K562 (cell line): Measurements from ENCODE around the gene RCC2. TPM values are rescaled to one million over a fixed set of nuclear protein-coding genes. Genes with fewer than 3 reads are reported as not detected.

ENCODE experiments used
- ATAC-seq: fragments of 200-7000 bp; cut with Tn5 transposase; 3 replicates; pipeline ENCODE4 v1.9.1; 2020; ENCODE audit warnings: moderate library complexity
- BruUV-seq: library from RNA; stranded (reverse); fragments of 400-500 nt; replicated peaks from 2 replicates; lab custom pipeline; 2021; lab: Mats Ljungman, UMichigan
- CTCF ChIA-PET: fragments of 300-600 bp; formaldehyde crosslinking; extraction: SDS; loops from one replicate; lab custom pipeline; 2021; ENCODE audit warnings: low intra/inter-chr PET ratio; lab: Yijun Ruan, JAX
- POLR2A ChIA-PET: fragments of 300-600, 350-650 bp; sonication (Branson Sonifier 250); formaldehyde crosslinking; extraction: SDS; loops from one replicate; lab custom pipeline; 2021; ENCODE audit warnings: antibody characterized with exemption, inconsistent platforms; lab: Yijun Ruan, JAX
- DNase-seq, 4 experiments: peaks; one replicate each; pipeline versions ENCODE4 v3.0.0 to v3.0.0-alpha.2; 2011 to 2018; ENCODE audit warnings: low spot score in 3 of 4, mixed read lengths in 3 of 4; ENCODE audit errors: extremely low read depth in 1 of 4
- FAIRE-seq: peaks from 2 replicates; lab custom pipeline; 2011; peaks lifted over from hg19 to GRCh38; lab: Jason Lieb, UNC
- H2AFZ ChIP-seq: 2 replicates; pipeline ENCODE4 v1.6.0; 2011; ENCODE audit warnings: low read depth, low read length, control low read depth, inconsistent platforms
- H3K27ac ChIP-seq: fragments of 200-600 bp; 3 replicates; pipeline ENCODE4 v1.8.0; 2011; ENCODE audit warnings: low read depth, mild to moderate bottlenecking, control low read depth, inconsistent platforms, low read length, moderate library complexity, mixed read lengths; ENCODE audit errors: extremely low read depth
- H3K27me3 ChIP-seq, 2 experiments: fragments of 300-600 bp in 1 of 2; 2 replicates in 1 of 2; 3 replicates in 1 of 2; pipeline versions ENCODE4 v1.6.0 to v1.8.0; 2011; ENCODE audit warnings: inconsistent platforms in 2 of 2, low read length in 2 of 2, mild to moderate bottlenecking in 1 of 2, mixed read lengths in 1 of 2, moderate library complexity in 1 of 2; ENCODE audit not compliant: control insufficient read depth in 2 of 2, insufficient read depth in 2 of 2
- H3K36me3 ChIP-seq: fragments of 300-600 bp; 3 replicates; pipeline ENCODE4 v1.8.0; 2011; ENCODE audit warnings: mild to moderate bottlenecking, low read length, inconsistent platforms; ENCODE audit not compliant: control insufficient read depth, insufficient read depth
- H3K4me1 ChIP-seq, 2 experiments: fragments of 200-600 bp in 1 of 2; replicated peaks in 1 of 2; 2 replicates in 1 of 2; 3 replicates in 1 of 2; pipeline versions ENCODE4 v1.5.1 to v1.8.0; 2011; ENCODE audit warnings: inconsistent platforms in 2 of 2, low read length in 2 of 2, mild to moderate bottlenecking in 1 of 2, mixed read lengths in 1 of 2, moderate library complexity in 1 of 2; ENCODE audit not compliant: control insufficient read depth in 2 of 2, insufficient read depth in 2 of 2
- H3K4me2 ChIP-seq: 2 replicates; pipeline ENCODE4 v1.6.1; 2011; ENCODE audit warnings: low read length, control low read depth, inconsistent platforms, mixed read lengths; ENCODE audit not compliant: insufficient read depth
- H3K4me3 ChIP-seq: fragments of 200-600 bp; sonication (generic), shearing (Covaris generic); 2 replicates; pipeline ENCODE4 v1.5.1; 2016; ENCODE audit warnings: control low read depth, inconsistent platforms
- H3K79me2 ChIP-seq: fragments of 200-600 bp; 3 replicates; pipeline ENCODE4 v1.8.0; 2011; ENCODE audit warnings: low read length, inconsistent platforms; ENCODE audit not compliant: control insufficient read depth, insufficient read depth
- H3K9ac ChIP-seq, 2 experiments: 2 replicates each; pipeline versions ENCODE4 v1.6.0 to v1.6.1; 2011; ENCODE audit warnings: low read depth in 2 of 2, low read length in 2 of 2, control low read depth in 1 of 2, inconsistent platforms in 1 of 2, mild to moderate bottlenecking in 1 of 2, mixed read lengths in 1 of 2; ENCODE audit not compliant: insufficient read depth in 1 of 2
- H3K9me1 ChIP-seq: one replicate; pipeline ENCODE4 v1.6.0; 2011; ENCODE audit warnings: inconsistent platforms, mild to moderate bottlenecking, low read length, moderate library complexity; ENCODE audit not compliant: control insufficient read depth, insufficient read depth
- H3K9me3 ChIP-seq: replicated peaks from 2 replicates; pipeline ENCODE4 v1.5.1; 2011; ENCODE audit warnings: low read depth, low read length, inconsistent platforms; ENCODE audit not compliant: control insufficient read depth, insufficient read depth
- H4K20me1 ChIP-seq: replicated peaks from 2 replicates; pipeline ENCODE4 v1.6.1; 2011; ENCODE audit warnings: low read length, inconsistent platforms, mixed read lengths; ENCODE audit not compliant: control insufficient read depth, insufficient read depth
- ATF2 ChIP-seq: sonication (generic); formaldehyde crosslinking; IDR thresholded peaks from 2 replicates; pipeline ENCODE4 v1.8.1; 2022; ENCODE audit warnings: missing genetic modification reagents
- ETV1 ChIP-seq: fragments of 450-650 bp; conservative IDR thresholded peaks from 2 replicates; pipeline ENCODE4 v1.6.1; 2016; ENCODE audit warnings: missing genetic modification characterization, control low read depth, low read depth, missing compliant biosample characterization
- NCOA4 ChIP-seq: fragments of 450-650 bp; IDR thresholded peaks from 2 replicates; pipeline ENCODE4 v1.6.1; 2018; ENCODE audit warnings: mild to moderate bottlenecking; ENCODE audit not compliant: partially characterized antibody
- NR2F6 ChIP-seq: fragments of 450-650 bp; formaldehyde crosslinking; IDR thresholded peaks from 2 replicates; pipeline ENCODE4 v1.4.0; 2020; ENCODE audit warnings: mild to moderate bottlenecking
- RCOR1 ChIP-seq, 2 experiments: IDR thresholded peaks; 2 replicates each; pipeline ENCODE4 v1.6.1; 2012; ENCODE audit warnings: low read depth in 2 of 2, low read length in 2 of 2, borderline replicate concordance in 1 of 2, improper control_type of control experiment in 1 of 2
- WGBS: fragments of 100-300 bp; shearing (Covaris generic); methylation state at CpG from one replicate; pipeline ENCODE4 v1.1.6; 2016; ENCODE audit warnings: low coverage, mixed read lengths; ENCODE audit not compliant: insufficient coverage; ENCODE audit errors: missing lambda C conversion rate; 5-methylcytosine and 5-hydroxymethylcytosine counted together
- in situ Hi-C: fragments of 300-500 bp; cut with MboI; formaldehyde crosslinking; loops from 4 replicates; pipeline ENCODE4 v1.15.0; 2018; ENCODE audit warnings: inconsistent platforms, mixed read lengths
- intact Hi-C: fragments of 100-400 bp; cut with micrococcal nuclease; formaldehyde crosslinking; loops from 2 replicates; pipeline ENCODE4 v1.14.2; 2022
- polyA plus RNA-seq, 8 experiments: library from polyadenylated mRNA; depleted of rRNA in 4 of 8; stranded (reverse) in 5 of 8; unstranded in 3 of 8; fragments of >200 nt; fragmentation: Nextera tagmentation in 2 of 8; fragmentation: Illumina TruSeq in 1 of 8; extraction: Ambion mirVana in 2 of 8; extraction: Trizol in 1 of 8; gene quantifications; 2 replicates each; pipeline versions ENCODE4 v1.2.1 to v1.2.3, GENCODE V29; 2011 to 2014; ENCODE audit warnings: inconsistent platforms in 1 of 8, missing spikeins in 1 of 8
- total RNA-seq, 7 experiments: library from RNA; depleted of rRNA in 6 of 7; stranded (reverse); fragments of >200 nt in 6 of 7; fragmentation: Illumina TruSeq in 2 of 7; extraction: Trizol in 2 of 7; gene quantifications; 2 replicates each; pipeline versions ENCODE4 v1.2.1 to v1.2.3, GENCODE V29; 2011 to 2021; ENCODE audit warnings: low replicate concordance in 1 of 7

Gene RCC2
- total and polyA plus RNA-seq, 9 of the 15 experiments (the other 6 are each of a cell fraction or from before 2014, with no cell fraction given): 31.8 to 292 (median 116) TPM

- TF ChIP-seq RCOR1 (IDR thresholded peaks at IDR 0.05; ENCODE audit: borderline replicate concordance in 1 of 2, low read depth in 2 of 2, low read length in 2 of 2) (no peak), NCOA4 (no peak), ETV1 (tag) (no peak), ATF2 (no peak), NR2F6 (no peak)
- H4K20me1 ChIP-seq: peaks cover 17% of the 10 kb centered on the region
- no peak overlapping the region for H2AFZ ChIP-seq
- FAIRE-seq (no peak), ATAC-seq (no peak), DNase-seq (no peak)
- H3K9ac ChIP-seq: no peak overlapping the region
- H3K4me2 ChIP-seq: no peak overlapping the region
- CTCF ChIA-PET: no interaction called here
- H3K36me3 ChIP-seq: no peaks in the 10 kb centered on the region
- no peak overlapping the region for H3K4me3 ChIP-seq
- no TSS peak for BruUV-seq
- H3K27me3 ChIP-seq: peaks cover 71 to 94% of the 10 kb centered on the region in 2 experiments
- H3K27ac ChIP-seq: no peak overlapping the region
- in situ Hi-C loops (no loop called here), intact Hi-C loops (no loop called here)
- no peaks in the 10 kb centered on the region for H3K79me2 ChIP-seq
- no peaks in the 10 kb centered on the region for H3K4me1 ChIP-seq
- no peaks in the 10 kb centered on the region; the same call in 1 of the 2 replicates for H3K9me3 ChIP-seq
- POLR2A ChIA-PET: no interaction called here
- WGBS: 5% methylated on average over 2 of the region's 2 CpGs
- H3K9me1 ChIP-seq: no peaks in the 10 kb centered on the region
These were observed 58.3 kb downstream of the RCC2 start for GRCh38 chr1:17381161-17381560.
